Ovary (tissue), 9 donors: Measurements from ENCODE around the gene TENT4A. TPM values are rescaled to one million over a fixed set of nuclear protein-coding genes. Genes with fewer than 3 reads are reported as not detected.

Experiments used
- DNase-seq, 5 donors: peaks; one replicate each; pipeline ENCODE4 v3.0.0-alpha.2; 2019 to 2020
- H3K27ac ChIP-seq, 2 donors: fragments of 200-600 bp; one replicate each; pipeline versions ENCODE4 v1.5.1 to v1.8.0; 2019 to 2022
- H3K27me3 ChIP-seq: fragments of 200-600 bp; one replicate; pipeline ENCODE4 v1.8.0; 2022
- H3K36me3 ChIP-seq: fragments of 200-600 bp; sonication (generic); one replicate; pipeline ENCODE4 v1.5.1; 2019
- H3K4me1 ChIP-seq: one replicate; pipeline ENCODE4 v1.8.1; 2013; ENCODE audit warnings: mild to moderate bottlenecking, moderate library complexity; ENCODE audit not compliant: insufficient read depth
- H3K4me3 ChIP-seq: fragments of 200-600 bp; sonication (generic); one replicate; pipeline ENCODE4 v1.5.1; 2017
- H3K9me3 ChIP-seq, 2 donors: fragments of 200-600 bp in 1 of 2; sonication (generic) in 1 of 2; one replicate each; pipeline versions ENCODE4 v1.5.1 to v1.8.1; 2013 to 2019; ENCODE audit warnings: mild to moderate bottlenecking in 1 of 2, moderate library complexity in 1 of 2
- EP300 ChIP-seq: sonication (generic); formaldehyde crosslinking; IDR thresholded peaks from one replicate; pipeline ENCODE4 v1.6.1; 2017; ENCODE audit warnings: antibody characterized with exemption
- POLR2A ChIP-seq: fragments of 450-650 bp; IDR thresholded peaks from one replicate; pipeline ENCODE4 v1.6.1; 2017; ENCODE audit warnings: antibody characterized with exemption, mild to moderate bottlenecking, moderate library complexity
- WGBS, 3 donors: extraction: QIAGEN DNeasy Blood & Tissue Kit in 1 of 3; methylation state at CpG; one replicate each; pipeline versions ENCODE4 v1.1.5 to v1.1.7; 2013 to 2017; 5-methylcytosine and 5-hydroxymethylcytosine counted together
- intact Hi-C, 4 donors: fragments of 100-400 bp; cut with DNase I; formaldehyde crosslinking; loops; one replicate each; pipeline versions ENCODE4 v1.11.0 to v1.15.1; 2022 to 2023
- polyA plus RNA-seq, 2 donors: library from polyadenylated mRNA; stranded (reverse); fragments of 200-250 nt in 1 of 2; fragments of 350-450 nt in 1 of 2; fragmentation: Illumina TruSeq in 1 of 2; extraction: RNeasy Lipid Tissue Mini Kit (QIAGEN cat#74804) in 1 of 2; gene quantifications; one replicate each; pipeline ENCODE4 v1.2.3, GENCODE V29; 2013 to 2014
- total RNA-seq, 7 donors: library from RNA; depleted of rRNA in 2 of 7; stranded (reverse); fragments of >200 nt in 2 of 7; fragmentation: NEBNext Ultra II Directional in 3 of 7; extraction: Animal tissue kit (Norgen Biotek cat#: 25700) in 3 of 7; gene quantifications; one replicate each; pipeline versions ENCODE4 v1.1.0 to v1.2.4, GENCODE V29; 2016 to 2023
- TF ChIP-seq, protein P1 (sequence below), 3 donors: fragments of 450-650 bp in 2 of 3; fragments of 200-600 bp in 1 of 3; IDR thresholded peaks; one replicate each; pipeline versions ENCODE4 v1.5.1 to v1.8.0; 2016 to 2022; ENCODE audit warnings: antibody characterized with exemption in 3 of 3, mild to moderate bottlenecking in 1 of 3
- donor health status: DM: no; HTN: no; CAD: no; lungs with moderate emphysema.
- donor health status: DM: no; HTN: no; CAD: no.
- donor health status: Bipolar disorder and iron deficiency.
- donor health status: DM: yes; HTN: yes; CAD: no.
- donor health status: DM: no; HTN: no; CAD: no.
- donor health status: DM: yes; HTN: yes; CAD: no.

The TENT4A gene
- total and polyA plus RNA-seq, 9 donors = 12.4 to 29.6 (median 22.9) TPM

DNA sequence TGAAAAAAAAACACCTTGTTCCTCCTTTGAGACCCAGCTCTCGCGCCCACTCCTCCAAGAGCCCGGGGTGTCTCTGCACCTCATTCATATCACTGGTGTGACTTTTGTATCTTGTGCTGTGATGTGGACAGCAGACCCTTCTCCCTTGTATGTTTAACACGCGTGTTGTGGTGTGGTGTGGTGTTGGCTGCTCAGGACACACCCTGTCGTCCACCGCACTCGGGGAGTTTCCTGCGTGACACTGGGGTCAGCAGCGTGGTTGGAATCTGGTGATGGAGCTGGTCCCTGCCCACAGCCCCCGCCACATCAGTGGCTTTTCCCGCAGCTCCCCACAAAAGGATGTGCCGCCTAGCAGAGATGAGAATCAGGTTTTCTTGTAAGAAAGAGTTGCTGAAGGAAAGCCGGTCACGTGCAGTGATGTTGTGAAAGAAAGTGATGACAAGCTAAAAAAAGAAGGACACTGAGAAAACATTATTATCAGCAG, 61.5 kb downstream of the TENT4A start:
- 73 to 95% (median 81%) methylated on average over 15 of the region's 15 CpGs for WGBS, 3 donors
- H3K4me3 ChIP-seq = no peak overlapping the region
- H3K9me3 ChIP-seq = no peaks in the 10 kb centered on the region
- intact Hi-C loops = loop anchor here in 2 of 4 donors (5.0 to 10.0 kb wide), 2 partner anchors 43 to 50 kb away; no protein-coding TSS in a partner anchor
- H3K4me1 ChIP-seq = no peaks in the 10 kb centered on the region
- TF ChIP-seq EP300 = no peak
- no peak for TF ChIP-seq POLR2A
- TF ChIP-seq, protein P1, sequence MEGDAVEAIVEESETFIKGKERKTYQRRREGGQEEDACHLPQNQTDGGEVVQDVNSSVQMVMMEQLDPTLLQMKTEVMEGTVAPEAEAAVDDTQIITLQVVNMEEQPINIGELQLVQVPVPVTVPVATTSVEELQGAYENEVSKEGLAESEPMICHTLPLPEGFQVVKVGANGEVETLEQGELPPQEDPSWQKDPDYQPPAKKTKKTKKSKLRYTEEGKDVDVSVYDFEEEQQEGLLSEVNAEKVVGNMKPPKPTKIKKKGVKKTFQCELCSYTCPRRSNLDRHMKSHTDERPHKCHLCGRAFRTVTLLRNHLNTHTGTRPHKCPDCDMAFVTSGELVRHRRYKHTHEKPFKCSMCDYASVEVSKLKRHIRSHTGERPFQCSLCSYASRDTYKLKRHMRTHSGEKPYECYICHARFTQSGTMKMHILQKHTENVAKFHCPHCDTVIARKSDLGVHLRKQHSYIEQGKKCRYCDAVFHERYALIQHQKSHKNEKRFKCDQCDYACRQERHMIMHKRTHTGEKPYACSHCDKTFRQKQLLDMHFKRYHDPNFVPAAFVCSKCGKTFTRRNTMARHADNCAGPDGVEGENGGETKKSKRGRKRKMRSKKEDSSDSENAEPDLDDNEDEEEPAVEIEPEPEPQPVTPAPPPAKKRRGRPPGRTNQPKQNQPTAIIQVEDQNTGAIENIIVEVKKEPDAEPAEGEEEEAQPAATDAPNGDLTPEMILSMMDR (IDR thresholded peaks at IDR 0.05) = no peak
- H3K36me3 ChIP-seq = no peaks in the 10 kb centered on the region
- no peaks in the 10 kb centered on the region for H3K27me3 ChIP-seq
- DNase-seq = peak in 1 of 5 donors; percentile 19
- no peak overlapping the region for H3K27ac ChIP-seq

DNA sequence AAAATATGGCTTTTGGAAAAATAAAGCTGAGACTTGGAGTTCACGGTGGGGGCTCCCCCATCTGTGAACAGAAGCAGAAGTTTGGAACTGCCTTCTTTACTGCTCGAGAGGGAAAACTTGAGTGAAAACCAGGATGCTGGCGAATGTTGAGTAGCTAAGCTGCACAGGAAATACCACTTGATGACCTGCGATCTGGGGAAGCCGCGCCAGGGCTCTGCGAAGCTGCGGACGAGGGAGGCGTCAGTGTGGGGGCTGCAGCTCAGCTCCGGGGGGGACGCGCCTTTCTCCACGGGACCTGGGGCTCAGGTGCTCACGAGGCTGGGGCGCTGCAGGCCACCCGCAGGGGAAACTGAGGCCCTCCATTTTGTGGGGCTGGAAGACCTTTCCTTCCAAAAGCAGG, 62.3 kb downstream of the TENT4A start:
- Histone ChIP-seq H3K36me3 (no peaks in the 10 kb centered on the region), H3K4me3 (no peak overlapping the region), H3K27me3 (no peaks in the 10 kb centered on the region), H3K27ac (no peak overlapping the region), H3K4me1 (no peaks in the 10 kb centered on the region), H3K9me3 (no peaks in the 10 kb centered on the region)
- intact Hi-C loops = loop anchor here in 2 of 4 donors (5.0 to 10.0 kb wide), 2 partner anchors 42 to 49 kb away; no protein-coding TSS in a partner anchor
- DNase-seq = no peak
- TF ChIP-seq, protein P1 (IDR thresholded peaks at IDR 0.05) = no peak
- TF ChIP-seq POLR2A = no peak
- TF ChIP-seq EP300 = no peak
- WGBS, 3 donors = 38 to 57% (median 54%) methylated on average over 17 of the region's 17 CpGs

DNA sequence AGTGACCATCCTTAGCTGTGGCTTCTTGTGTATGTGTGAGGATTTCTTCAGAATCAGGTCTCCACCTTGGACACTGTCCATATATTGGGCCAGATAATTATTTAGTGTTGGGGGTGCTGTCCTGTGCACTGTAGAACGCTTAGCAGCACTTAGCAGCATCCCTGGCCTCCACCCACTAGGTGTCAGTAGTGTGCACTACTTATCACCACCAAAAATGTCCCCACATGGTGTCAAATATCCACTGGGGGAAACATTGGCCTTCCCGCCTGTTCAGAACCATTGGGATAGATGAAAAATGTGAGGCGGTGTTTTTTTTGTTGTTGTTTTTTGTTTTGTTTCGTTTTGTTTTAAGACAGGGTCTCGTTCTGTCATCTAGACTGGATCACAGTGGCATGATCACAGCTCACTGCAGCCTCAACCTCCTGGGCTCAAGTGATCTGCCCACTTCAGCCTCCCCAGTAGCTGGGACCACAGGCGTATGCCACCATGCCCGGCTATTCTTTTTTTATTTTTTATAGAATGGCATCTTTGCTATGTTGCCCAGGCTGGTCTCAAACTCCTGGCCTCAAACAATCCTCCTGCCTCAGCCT, 67.7 kb downstream of the TENT4A start:
- WGBS, 3 donors = 93 to 95% (median 95%) methylated on average over 7 of the region's 7 CpGs
- TF ChIP-seq EP300 = no peak
- TF ChIP-seq, protein P1 (IDR thresholded peaks at IDR 0.05) = no peak
- TF ChIP-seq POLR2A = no peak
- peaks cover 7% of the 10 kb centered on the region for H3K4me1 ChIP-seq
- no peaks in the 10 kb centered on the region for H3K36me3 ChIP-seq
- intact Hi-C loops = no loop called here
- H3K27ac ChIP-seq = no peak overlapping the region
- no peak overlapping the region for H3K4me3 ChIP-seq
- no peaks in the 10 kb centered on the region for H3K27me3 ChIP-seq
- H3K9me3 ChIP-seq = no peaks in the 10 kb centered on the region
- no peak for DNase-seq

DNA sequence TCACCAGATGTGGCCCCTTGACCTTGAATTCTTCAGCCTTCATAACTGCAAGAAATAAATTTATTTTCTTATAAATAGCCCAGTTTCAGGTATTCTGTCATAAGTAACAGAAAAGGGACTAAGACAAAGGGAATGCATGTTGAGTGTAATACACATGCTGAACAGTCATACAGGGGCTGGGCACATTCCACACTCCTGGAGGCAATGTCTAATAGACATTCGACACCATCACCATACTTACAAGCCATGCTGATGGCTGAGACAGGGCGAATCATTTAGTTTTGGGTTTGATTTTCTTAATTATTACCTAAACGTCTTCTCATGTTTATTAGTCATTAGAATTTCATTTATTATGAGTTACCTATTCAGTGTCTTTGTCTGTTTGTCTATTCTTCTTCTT, 68.5 kb downstream of the TENT4A start:
- no peak for DNase-seq
- intact Hi-C loops = no loop called here
- Histone ChIP-seq H3K4me3 (no peak overlapping the region), H3K27me3 (no peaks in the 10 kb centered on the region), H3K4me1 (peaks cover 12% of the 10 kb centered on the region), H3K9me3 (no peaks in the 10 kb centered on the region), H3K27ac (no peak overlapping the region), H3K36me3 (no peaks in the 10 kb centered on the region)
- TF ChIP-seq POLR2A (no peak), EP300 (no peak)
- WGBS, 3 donors = 82 to 91% (median 89%) methylated on average over 3 of the region's 3 CpGs

DNA sequence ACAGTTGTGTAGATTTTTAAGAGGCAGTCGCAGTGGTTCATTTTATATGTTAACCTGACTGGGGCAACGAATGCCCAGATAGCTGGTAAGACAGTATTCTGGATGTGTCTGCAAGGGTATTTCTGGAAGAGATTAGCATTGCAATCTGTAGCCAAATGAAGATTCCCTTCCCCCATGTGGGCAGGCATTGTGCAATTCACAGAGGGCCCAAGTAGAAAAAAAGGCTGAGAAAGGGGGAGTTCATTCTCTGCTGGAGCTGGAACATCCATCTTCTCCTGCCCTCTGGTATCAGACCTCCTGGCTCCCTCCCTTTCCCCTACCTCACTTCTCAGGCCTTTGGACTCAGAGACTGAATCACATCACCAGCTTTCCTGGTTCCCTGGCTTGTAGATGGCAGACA, 70.6 kb downstream of the TENT4A start:
- DNase-seq = peak in 1 of 5 donors; percentile 46
- Histone ChIP-seq H3K9me3 (no peaks in the 10 kb centered on the region), H3K27me3 (no peaks in the 10 kb centered on the region), H3K36me3 (no peaks in the 10 kb centered on the region), H3K4me1 (peaks cover 23% of the 10 kb centered on the region), H3K27ac (no peak overlapping the region), H3K4me3 (no peak overlapping the region)
- TF ChIP-seq, protein P1 (IDR thresholded peaks at IDR 0.05) = no peak
- TF ChIP-seq EP300 (no peak), POLR2A (no peak)
- intact Hi-C loops = no loop called here
- 67 to 88% (median 82%) methylated on average over 2 of the region's 2 CpGs for WGBS, 3 donors
